ENCODE data around the gene ITGB7. TPM values are rescaled to one million over a fixed set of nuclear protein-coding genes. Genes with fewer than 3 reads are reported as not detected.

Gene ITGB7, protein sequence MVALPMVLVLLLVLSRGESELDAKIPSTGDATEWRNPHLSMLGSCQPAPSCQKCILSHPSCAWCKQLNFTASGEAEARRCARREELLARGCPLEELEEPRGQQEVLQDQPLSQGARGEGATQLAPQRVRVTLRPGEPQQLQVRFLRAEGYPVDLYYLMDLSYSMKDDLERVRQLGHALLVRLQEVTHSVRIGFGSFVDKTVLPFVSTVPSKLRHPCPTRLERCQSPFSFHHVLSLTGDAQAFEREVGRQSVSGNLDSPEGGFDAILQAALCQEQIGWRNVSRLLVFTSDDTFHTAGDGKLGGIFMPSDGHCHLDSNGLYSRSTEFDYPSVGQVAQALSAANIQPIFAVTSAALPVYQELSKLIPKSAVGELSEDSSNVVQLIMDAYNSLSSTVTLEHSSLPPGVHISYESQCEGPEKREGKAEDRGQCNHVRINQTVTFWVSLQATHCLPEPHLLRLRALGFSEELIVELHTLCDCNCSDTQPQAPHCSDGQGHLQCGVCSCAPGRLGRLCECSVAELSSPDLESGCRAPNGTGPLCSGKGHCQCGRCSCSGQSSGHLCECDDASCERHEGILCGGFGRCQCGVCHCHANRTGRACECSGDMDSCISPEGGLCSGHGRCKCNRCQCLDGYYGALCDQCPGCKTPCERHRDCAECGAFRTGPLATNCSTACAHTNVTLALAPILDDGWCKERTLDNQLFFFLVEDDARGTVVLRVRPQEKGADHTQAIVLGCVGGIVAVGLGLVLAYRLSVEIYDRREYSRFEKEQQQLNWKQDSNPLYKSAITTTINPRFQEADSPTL
- total RNA-seq: 0.37 to 0.46 TPM in 2 of 3 replicates, not detected in the other
- long read RNA-seq: 0 reads

DNA sequence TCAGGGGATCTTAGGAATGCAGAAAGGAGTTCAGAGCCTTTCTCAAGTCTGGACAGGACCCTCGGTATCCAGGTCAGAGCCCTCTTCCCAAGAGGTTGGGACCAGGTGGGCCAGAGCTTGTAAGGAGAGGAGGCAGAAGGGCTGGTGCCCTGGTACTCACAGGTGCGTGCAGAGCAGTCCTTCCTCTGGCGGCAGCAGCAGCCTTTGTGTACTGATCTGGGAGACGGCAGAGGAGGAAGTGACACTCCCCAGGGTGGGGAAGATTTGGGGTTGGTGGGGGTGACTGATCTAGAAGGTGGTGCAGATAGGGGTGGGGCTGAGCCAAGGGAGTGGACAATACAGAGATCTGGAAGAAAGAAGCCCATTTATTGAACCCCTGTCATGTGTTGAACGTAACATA is at the start of gene ITGB7:
TSS of gene ITGB7 (minus strand) at position 210 of the 400 bp plus-strand sequence. CDS start 6,808 bp downstream, outside the sequence.
- H3K27ac Mint-ChIP-seq (ENCODE audit: unreplicated experiment): peak within 1 kb of the TSS; percentile 30
- no peak within 1 kb of the TSS for H3K4me3 Mint-ChIP-seq (ENCODE audit: unreplicated experiment)
- DNase-seq (ENCODE audit: low spot score): no peak
- H3K4me1 Mint-ChIP-seq (ENCODE audit: low read depth): peaks cover 14% of the 10 kb centered on the region
- no peaks in the 10 kb centered on the region for H3K27me3 Mint-ChIP-seq (ENCODE audit: low read depth)
- peaks cover 6% of the 10 kb centered on the region for H3K36me3 Mint-ChIP-seq (ENCODE audit: low read depth)
- H3K9me3 Mint-ChIP-seq (ENCODE audit: low read depth): no peaks in the 10 kb centered on the region
- TF ChIP-seq, protein P1, sequence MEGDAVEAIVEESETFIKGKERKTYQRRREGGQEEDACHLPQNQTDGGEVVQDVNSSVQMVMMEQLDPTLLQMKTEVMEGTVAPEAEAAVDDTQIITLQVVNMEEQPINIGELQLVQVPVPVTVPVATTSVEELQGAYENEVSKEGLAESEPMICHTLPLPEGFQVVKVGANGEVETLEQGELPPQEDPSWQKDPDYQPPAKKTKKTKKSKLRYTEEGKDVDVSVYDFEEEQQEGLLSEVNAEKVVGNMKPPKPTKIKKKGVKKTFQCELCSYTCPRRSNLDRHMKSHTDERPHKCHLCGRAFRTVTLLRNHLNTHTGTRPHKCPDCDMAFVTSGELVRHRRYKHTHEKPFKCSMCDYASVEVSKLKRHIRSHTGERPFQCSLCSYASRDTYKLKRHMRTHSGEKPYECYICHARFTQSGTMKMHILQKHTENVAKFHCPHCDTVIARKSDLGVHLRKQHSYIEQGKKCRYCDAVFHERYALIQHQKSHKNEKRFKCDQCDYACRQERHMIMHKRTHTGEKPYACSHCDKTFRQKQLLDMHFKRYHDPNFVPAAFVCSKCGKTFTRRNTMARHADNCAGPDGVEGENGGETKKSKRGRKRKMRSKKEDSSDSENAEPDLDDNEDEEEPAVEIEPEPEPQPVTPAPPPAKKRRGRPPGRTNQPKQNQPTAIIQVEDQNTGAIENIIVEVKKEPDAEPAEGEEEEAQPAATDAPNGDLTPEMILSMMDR (IDR thresholded peaks at IDR 0.05): no peak

DNA sequence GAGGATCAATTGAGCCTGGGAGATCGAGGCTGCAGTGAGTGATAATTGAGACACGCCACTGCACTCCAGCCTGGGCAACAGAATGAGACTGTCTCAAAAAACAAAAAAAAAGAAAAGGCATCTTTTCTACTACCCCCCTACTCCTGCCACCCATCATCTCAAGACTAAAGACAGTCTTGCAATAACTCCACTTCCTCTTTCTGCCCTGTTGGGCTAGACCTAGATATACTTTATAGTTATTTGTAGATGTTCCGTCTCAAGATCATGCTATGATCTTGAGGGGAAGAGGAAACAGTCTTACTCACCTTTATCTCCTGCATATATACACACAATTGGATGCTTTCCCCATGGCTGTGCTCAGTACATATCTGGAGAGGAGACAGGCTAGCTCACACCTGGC is 48.9 kb upstream of the ITGB7 start:
- no peak for DNase-seq (ENCODE audit: low spot score)
- Mint-ChIP-seq H3K36me3 (ENCODE audit: low read depth) (peaks cover 2% of the 10 kb centered on the region), H3K9me3 (ENCODE audit: low read depth) (no peaks in the 10 kb centered on the region), H3K4me1 (ENCODE audit: low read depth) (peaks cover 23% of the 10 kb centered on the region), H3K27ac (ENCODE audit: unreplicated experiment) (no peak overlapping the region), H3K27me3 (ENCODE audit: low read depth) (no peaks in the 10 kb centered on the region), H3K4me3 (ENCODE audit: unreplicated experiment) (no peak overlapping the region)
- TF ChIP-seq, protein P1 (IDR thresholded peaks at IDR 0.05): no peak

DNA sequence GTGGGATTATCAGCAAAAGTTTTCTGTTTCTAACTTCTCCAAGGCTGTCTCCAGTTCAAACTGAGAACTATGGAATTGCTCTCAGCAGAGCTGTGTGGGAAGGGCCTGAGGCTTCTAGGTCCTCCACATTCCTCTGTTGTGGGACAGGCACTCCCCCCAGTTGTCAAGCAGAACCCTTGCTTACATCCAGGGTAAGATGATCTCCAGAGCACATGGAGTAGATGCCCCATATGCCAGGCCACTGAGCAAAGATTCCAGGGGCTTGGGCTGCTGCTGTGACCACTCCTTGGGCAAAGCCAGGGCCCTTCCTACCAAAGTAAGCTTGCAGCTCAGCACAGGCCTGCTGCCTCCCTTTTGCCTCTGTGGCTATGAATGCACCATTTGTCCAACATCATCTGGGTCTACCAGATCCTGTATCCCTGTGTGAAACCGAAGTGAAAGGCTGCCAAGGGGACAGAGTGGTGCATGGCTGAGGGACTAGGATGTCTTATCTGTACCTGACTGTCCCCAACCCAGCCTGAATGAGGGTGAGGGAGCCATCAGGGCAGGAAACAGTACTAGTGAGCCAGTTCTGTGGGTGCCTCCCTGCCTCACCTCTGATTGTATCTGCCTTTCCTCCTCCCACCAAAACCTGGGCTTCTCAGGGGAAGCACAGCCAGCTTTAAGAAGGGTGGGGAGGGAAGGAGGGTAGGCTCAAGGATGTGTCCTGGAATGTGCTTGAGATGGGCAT is 47.9 kb upstream of the ITGB7 start:
- no peaks in the 10 kb centered on the region for H3K9me3 Mint-ChIP-seq (ENCODE audit: low read depth)
- TF ChIP-seq, protein P1 (IDR thresholded peaks at IDR 0.05): no peak
- H3K36me3 Mint-ChIP-seq (ENCODE audit: low read depth): peaks cover 2% of the 10 kb centered on the region
- no peak overlapping the region for H3K27ac Mint-ChIP-seq (ENCODE audit: unreplicated experiment)
- peaks cover 26% of the 10 kb centered on the region for H3K4me1 Mint-ChIP-seq (ENCODE audit: low read depth)
- no peaks in the 10 kb centered on the region for H3K27me3 Mint-ChIP-seq (ENCODE audit: low read depth)
- H3K4me3 Mint-ChIP-seq (ENCODE audit: unreplicated experiment): no peak overlapping the region
- DNase-seq (ENCODE audit: low spot score): no peak

DNA sequence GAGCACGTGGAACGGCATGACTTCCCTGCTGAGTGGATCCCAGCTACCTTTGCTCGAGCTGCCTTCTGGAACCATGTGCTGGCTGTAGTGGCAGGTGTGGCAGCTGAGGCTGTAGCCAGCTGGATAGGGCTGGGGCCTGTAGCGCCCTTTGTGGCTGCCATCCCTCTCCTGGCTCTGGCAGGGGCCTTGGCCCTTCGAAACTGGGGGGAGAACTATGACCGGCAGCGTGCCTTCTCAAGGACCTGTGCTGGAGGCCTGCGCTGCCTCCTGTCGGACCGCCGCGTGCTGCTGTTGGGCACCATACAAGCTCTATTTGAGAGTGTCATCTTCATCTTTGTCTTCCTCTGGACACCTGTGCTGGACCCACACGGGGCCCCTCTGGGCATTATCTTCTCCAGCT is 46.2 kb upstream of the ITGB7 start:
- Mint-ChIP-seq H3K9me3 (ENCODE audit: low read depth) (no peaks in the 10 kb centered on the region), H3K4me3 (ENCODE audit: unreplicated experiment) (peak overlapping the region; percentile 98), H3K27me3 (ENCODE audit: low read depth) (no peaks in the 10 kb centered on the region), H3K36me3 (ENCODE audit: low read depth) (peaks cover 2% of the 10 kb centered on the region), H3K27ac (ENCODE audit: unreplicated experiment) (no peak overlapping the region), H3K4me1 (ENCODE audit: low read depth) (peaks cover 26% of the 10 kb centered on the region)
- DNase-seq (ENCODE audit: low spot score): no peak
- TF ChIP-seq, protein P1 (IDR thresholded peaks at IDR 0.05): no peak

All from chondrocyte (in vitro differentiated cells).